HepG2 (cell line): Measurements from ENCODE around the gene SWI5. TPM values are rescaled to one million over a fixed set of nuclear protein-coding genes. Genes with fewer than 3 reads are reported as not detected.
A peak's percentile ranks its signal among the peaks of the same experiment; 100 is the strongest.

ENCODE experiments used
- ATAC-seq: fragments of 200-7000 bp; cut with Tn5 transposase; 3 replicates; pipeline ENCODE4 v1.9.1; 2020; ENCODE audit warnings: mild to moderate bottlenecking, moderate library complexity
- BruUV-seq: library from RNA; stranded (reverse); fragments of 400-500 nt; replicated peaks from 2 replicates; lab custom pipeline; 2021; lab: Mats Ljungman, UMichigan
- CTCF ChIA-PET: fragments of 300-600 bp; formaldehyde crosslinking; extraction: SDS; loops from one replicate; lab custom pipeline; 2021; ENCODE audit warnings: low total read pairs, inconsistent platforms, low intra/inter-chr PET ratio; lab: Yijun Ruan, JAX
- POLR2A ChIA-PET: fragments of 350-600 bp; sonication (Branson Sonifier 250); formaldehyde crosslinking; loops from one replicate; lab custom pipeline; 2020; ENCODE audit warnings: antibody characterized with exemption, inconsistent platforms; lab: Yijun Ruan, JAX
- DNase-seq: peaks from one replicate; pipeline ENCODE4 v3.0.0-alpha.2; 2015; ENCODE audit warnings: low spot score
- FAIRE-seq: peaks from 3 replicates; lab custom pipeline; 2011; peaks lifted over from hg19 to GRCh38; lab: Jason Lieb, UNC
- H2AFZ ChIP-seq: one replicate; pipeline ENCODE4 v1.6.1; 2011; ENCODE audit warnings: low read length, inconsistent platforms
- H3K27ac ChIP-seq: fragments of 300-600 bp; 3 replicates; pipeline ENCODE4 v1.8.0; 2011; ENCODE audit warnings: mixed run types, mild to moderate bottlenecking, mixed read lengths, low read length, inconsistent platforms; ENCODE audit not compliant: insufficient read depth; ENCODE audit errors: extremely low read length
- H3K27me3 ChIP-seq, 2 experiments: fragments of 200-600 bp in 1 of 2; 2 replicates in 1 of 2; 3 replicates in 1 of 2; pipeline versions ENCODE4 v1.6.0 to v1.8.0; 2011; ENCODE audit warnings: low read length in 2 of 2, mild to moderate bottlenecking in 2 of 2, moderate library complexity in 2 of 2, inconsistent platforms in 1 of 2; ENCODE audit not compliant: insufficient read depth in 2 of 2, control insufficient read depth in 1 of 2
- H3K36me3 ChIP-seq, 2 experiments: fragments of 200-600 bp in 1 of 2; replicated peaks in 1 of 2; 2 replicates in 1 of 2; 3 replicates in 1 of 2; pipeline versions ENCODE4 v1.5.1 to v1.8.0; 2011; ENCODE audit warnings: low read length in 2 of 2, inconsistent platforms in 1 of 2; ENCODE audit not compliant: insufficient read depth in 2 of 2, control insufficient read depth in 1 of 2
- H3K4me1 ChIP-seq: 2 replicates; pipeline ENCODE4 v1.5.1; 2012; ENCODE audit warnings: low read length, inconsistent platforms; ENCODE audit not compliant: insufficient read depth
- H3K4me2 ChIP-seq: 2 replicates; pipeline ENCODE4 v1.6.0; 2011; ENCODE audit warnings: low read depth, low read length, inconsistent platforms
- H3K4me3 ChIP-seq, 3 experiments: fragments of 200-600 bp in 1 of 3; sonication (generic), shearing (Covaris generic) in 1 of 3; replicated peaks in 1 of 3; 2 replicates each; pipeline ENCODE4 v1.5.1; 2011 to 2016; ENCODE audit warnings: low read length in 3 of 3, inconsistent platforms in 2 of 3, low read depth in 2 of 3, mild to moderate bottlenecking in 2 of 3, control low read depth in 1 of 3, mixed read lengths in 1 of 3; ENCODE audit not compliant: insufficient read depth in 1 of 3
- H3K79me2 ChIP-seq: one replicate; pipeline ENCODE4 v1.6.1; 2011; ENCODE audit warnings: low read length, inconsistent platforms; ENCODE audit not compliant: insufficient read depth
- H3K9ac ChIP-seq: 2 replicates; pipeline ENCODE4 v1.6.0; 2011; ENCODE audit warnings: mild to moderate bottlenecking, low read depth, low read length, inconsistent platforms; ENCODE audit not compliant: insufficient read depth
- H3K9me3 ChIP-seq: 2 replicates; pipeline ENCODE4 v1.5.1; 2012; ENCODE audit warnings: mild to moderate bottlenecking, low read length
- H4K20me1 ChIP-seq: 2 replicates; pipeline ENCODE4 v1.6.0; 2011; ENCODE audit warnings: inconsistent platforms, mild to moderate bottlenecking, low read length, moderate library complexity; ENCODE audit not compliant: insufficient read depth
- ARID2 ChIP-seq: sonication (generic); formaldehyde crosslinking; IDR thresholded peaks from 2 replicates; pipeline ENCODE4 v1.8.1; 2022; ENCODE audit warnings: mild to moderate bottlenecking, missing genetic modification reagents, borderline replicate concordance
- MAFG ChIP-seq: sonication (generic); formaldehyde crosslinking; IDR thresholded peaks from 2 replicates; pipeline ENCODE4 v1.5.1; 2020; ENCODE audit warnings: mild to moderate bottlenecking, missing genetic modification reagents
- NR2F1 ChIP-seq, 2 experiments: fragments of 450-650 bp in 1 of 2; formaldehyde crosslinking in 1 of 2; IDR thresholded peaks; 2 replicates each; pipeline versions ENCODE4 v1.5.0 to v1.6.1; 2016 to 2020; ENCODE audit warnings: mild to moderate bottlenecking in 1 of 2, missing compliant biosample characterization in 1 of 2, missing genetic modification reagents in 1 of 2, moderate library complexity in 1 of 2
- NR2F6 ChIP-seq, 2 experiments: IDR thresholded peaks; 2 replicates each; pipeline ENCODE4 v1.6.1; 2016; ENCODE audit warnings: antibody characterized with exemption in 1 of 2, mild to moderate bottlenecking in 1 of 2
- PATZ1 ChIP-seq: sonication (generic); formaldehyde crosslinking; IDR thresholded peaks from 2 replicates; pipeline ENCODE4 v1.4.0; 2020; ENCODE audit warnings: missing genetic modification reagents
- POLR2A ChIP-seq, 2 experiments: IDR thresholded peaks; 2 replicates each; pipeline ENCODE4 v1.6.1; 2011; ENCODE audit warnings: low read depth in 2 of 2, low read length in 2 of 2, mild to moderate bottlenecking in 1 of 2, moderate library complexity in 1 of 2; ENCODE audit not compliant: insufficient read depth in 1 of 2
- RARA ChIP-seq: IDR thresholded peaks from 2 replicates; pipeline ENCODE4 v1.6.1; 2016; ENCODE audit warnings: missing genetic modification reagents, missing compliant biosample characterization
- SMAD3 ChIP-seq: sonication (generic); formaldehyde crosslinking; IDR thresholded peaks from 2 replicates; pipeline ENCODE4 v1.4.0; 2020; ENCODE audit warnings: missing genetic modification reagents
- TBL1XR1 ChIP-seq: fragments of 150-350 bp; IDR thresholded peaks from 2 replicates; pipeline ENCODE4 v1.6.1; 2014; ENCODE audit warnings: borderline replicate concordance, low read length; ENCODE audit not compliant: partially characterized antibody
- ZNF121 ChIP-seq: sonication (generic); formaldehyde crosslinking; IDR thresholded peaks from 2 replicates; pipeline ENCODE4 v1.5.0; 2020; ENCODE audit warnings: mild to moderate bottlenecking, missing genetic modification reagents
- ZNF562 ChIP-seq: sonication (generic); formaldehyde crosslinking; IDR thresholded peaks from 2 replicates; pipeline ENCODE4 v1.8.0; 2022; ENCODE audit warnings: missing genetic modification reagents, borderline replicate concordance
- ZNF770 ChIP-seq: sonication (generic); formaldehyde crosslinking; IDR thresholded peaks from 2 replicates; pipeline ENCODE4 v1.5.0; 2020; ENCODE audit warnings: mild to moderate bottlenecking, missing genetic modification reagents
- WGBS: methylation state at CpG from one replicate; pipeline ENCODE4 v1.1.6; 2017; ENCODE audit warnings: low lambda C conversion rate; 5-methylcytosine and 5-hydroxymethylcytosine counted together
- in situ Hi-C: cut with HindIII; loops from 2 replicates; pipeline ENCODE4 v1.10.0; 2017; ENCODE audit warnings: low pct_unique_long_range_greater_than_20kb; ENCODE audit not compliant: extremely low pct_ligation_motif_present
- intact Hi-C: fragments of 100-400 bp; cut with micrococcal nuclease; formaldehyde crosslinking; loops from one replicate; pipeline ENCODE4 v1.10.0; 2022; ENCODE audit not compliant: unreplicated experiment
- polyA plus RNA-seq, 8 experiments: library from polyadenylated mRNA; depleted of rRNA in 3 of 8; stranded (reverse) in 7 of 8; unstranded in 1 of 8; fragments of >200 nt; fragmentation: Illumina TruSeq in 4 of 8; extraction: Trizol in 4 of 8; gene quantifications; 2 replicates each; pipeline versions ENCODE4 v1.2.1 to v1.2.3, GENCODE V29; 2011 to 2016; ENCODE audit warnings: low read depth in 4 of 8, missing spikeins in 1 of 8, mixed read lengths in 1 of 8; ENCODE audit not compliant: insufficient read depth in 1 of 8
- total RNA-seq, 5 experiments: library from RNA; depleted of rRNA; stranded (reverse); fragments of >200 nt; fragmentation: Illumina TruSeq; extraction: Trizol; gene quantifications; 2 replicates each; pipeline ENCODE4 v1.2.3, GENCODE V29; 2016; ENCODE audit warnings: low read depth in 1 of 5

Gene SWI5
- total and polyA plus RNA-seq, 2 of the 13 experiments (the other 11 are each of a cell fraction or from before 2014, with no cell fraction given), result 39.2 to 41.0 TPM

GRCh38 chr9:128271512-128271911 is 4.6 kb upstream of the SWI5 start:
- ChIA-PET CTCF (no interaction called here), POLR2A (no interaction called here)
- Histone ChIP-seq H3K27ac (no peak overlapping the region), H3K36me3 (peaks cover 11 to 55% of the 10 kb centered on the region in 2 experiments), H4K20me1 (0 out of 2 replicates have a peak, but pooled peaks cover 5% of the 10 kb centered on the region), H3K79me2 (peaks cover 24% of the 10 kb centered on the region), H3K27me3 (no peaks in the 10 kb centered on the region; a peak in 1 of 5 replicates), H3K4me1 (peaks cover 16% of the 10 kb centered on the region), H3K4me2 (no peak overlapping the region), H3K9me3 (no peaks in the 10 kb centered on the region), H3K4me3 (no peak overlapping the region), H2AFZ (no peak overlapping the region), H3K9ac (no peak overlapping the region)
- in situ Hi-C loops, result no loop called here
- WGBS, result 94% methylated on average over 5 of the region's 5 CpGs
- no TSS peak for BruUV-seq
- DNase-seq (no peak), FAIRE-seq (no peak), ATAC-seq (no peak)
- intact Hi-C loops, result no loop called here
- no peak for TF ChIP-seq SMAD3 (CRISPR knock-in tag)

- FAIRE-seq (no peak), DNase-seq (no peak), ATAC-seq (no peak)
- ChIA-PET CTCF (no interaction called here), POLR2A (interaction anchor here (1.0 kb wide), 1 partner anchor 67 kb away, joined by 3 read pairs; no protein-coding TSS in a partner anchor)
- H3K27me3 ChIP-seq, result no peaks in the 10 kb centered on the region; a peak in 1 of 5 replicates
- H3K9me3 ChIP-seq, result no peaks in the 10 kb centered on the region
- no peak overlapping the region for H2AFZ ChIP-seq
- H4K20me1 ChIP-seq, result 0 out of 2 replicates have a peak, but pooled peaks cover 5% of the 10 kb centered on the region
- in situ Hi-C loops, result no loop called here
- BruUV-seq, result no TSS peak
- H3K36me3 ChIP-seq, result peaks cover 8 to 28% of the 10 kb centered on the region in 2 experiments; a peak in 3 of 5 replicates
- intact Hi-C loops, result no loop called here
- peak overlapping the region; percentile 94 for H3K9ac ChIP-seq
- H3K4me3 ChIP-seq, result peak overlapping the region; percentile 3 to 98 (median 96); a peak in 4 of 6 replicates
- 48% methylated on average over 8 of the region's 8 CpGs for WGBS
- H3K4me2 ChIP-seq, result peak overlapping the region; percentile 85
- H3K79me2 ChIP-seq, result peaks cover 30% of the 10 kb centered on the region
- H3K27ac ChIP-seq, result peak overlapping the region; percentile 85
- H3K4me1 ChIP-seq, result peaks cover 29% of the 10 kb centered on the region
- TF ChIP-seq POLR2A (IDR thresholded peaks at IDR 0.05; ENCODE audit: insufficient read depth in 1 of 2, low read depth in 2 of 2, low read length in 2 of 2) (0 out of 4 replicates have a peak, but pooled peaks of 1 of the 2 experiments have one; percentile 30), ZNF121 (CRISPR knock-in tag) (peak; percentile 67), ARID2 (0 out of 2 replicates have a peak, but pooled peaks have one; percentile 31), TBL1XR1 (no peak), NR2F6 (IDR thresholded peaks at IDR 0.05) (peak; percentile 47; the same call in 1 of the 2 replicates), NR2F6 (CRISPR knock-in tag; IDR thresholded peaks at IDR 0.05) (peak; percentile 62), ZNF562 (CRISPR knock-in tag) (no peak), PATZ1 (CRISPR knock-in tag) (peak; percentile 39; the same call in 1 of the 2 replicates), RARA (peak; percentile 48), ZNF770 (CRISPR knock-in tag) (peak; percentile 74; the same call in 1 of the 2 replicates), MAFG (CRISPR knock-in tag) (no peak), NR2F1 (CRISPR knock-in tag; IDR thresholded peaks at IDR 0.05) (peak in 1 of 2 experiments; percentile 34; a peak in 1 of 4 replicates)
Measured at GRCh38 chr9:128274245-128274644, 1.8 kb upstream of the SWI5 start.
